Gastroesophageal sphincter (tissue), 3 donors: ENCODE results near the gene COL4A3.

Experiments
- EP300 ChIP-seq: sonication (generic); formaldehyde crosslinking; IDR thresholded peaks from one replicate; pipeline ENCODE4 v1.6.1; 2017; ENCODE audit warnings: antibody characterized with exemption, mild to moderate bottlenecking
- TF ChIP-seq, protein P1 (sequence below), 4 experiments: fragments of 200-600 bp in 2 of 4; fragments of 450-650 bp in 2 of 4; sonication (generic) in 1 of 4; IDR thresholded peaks; one replicate each; pipeline ENCODE4 v1.5.1; 2017 to 2019; ENCODE audit warnings: antibody characterized with exemption in 4 of 4, mild to moderate bottlenecking in 2 of 4, moderate library complexity in 2 of 4

DNA sequence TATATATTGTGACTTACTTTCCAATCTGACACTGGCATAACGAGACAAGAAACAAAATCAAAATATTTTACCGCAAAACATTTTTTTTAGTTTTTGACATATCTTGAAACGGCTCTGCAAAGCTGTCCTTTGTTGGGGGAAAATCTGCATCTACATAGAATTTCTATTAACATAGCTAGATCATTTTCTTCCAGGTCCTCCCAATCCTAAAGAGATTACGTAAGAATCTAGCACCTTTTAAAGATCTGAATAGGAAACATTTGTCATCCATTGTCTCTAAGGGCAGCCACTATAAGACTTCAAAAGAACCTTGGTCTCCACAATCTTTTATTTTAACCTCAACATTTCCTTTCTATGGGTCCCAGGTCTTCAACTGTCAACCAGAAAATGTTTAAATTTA lies 159.4 kb downstream of the COL4A3 start:
- TF ChIP-seq, protein P1, sequence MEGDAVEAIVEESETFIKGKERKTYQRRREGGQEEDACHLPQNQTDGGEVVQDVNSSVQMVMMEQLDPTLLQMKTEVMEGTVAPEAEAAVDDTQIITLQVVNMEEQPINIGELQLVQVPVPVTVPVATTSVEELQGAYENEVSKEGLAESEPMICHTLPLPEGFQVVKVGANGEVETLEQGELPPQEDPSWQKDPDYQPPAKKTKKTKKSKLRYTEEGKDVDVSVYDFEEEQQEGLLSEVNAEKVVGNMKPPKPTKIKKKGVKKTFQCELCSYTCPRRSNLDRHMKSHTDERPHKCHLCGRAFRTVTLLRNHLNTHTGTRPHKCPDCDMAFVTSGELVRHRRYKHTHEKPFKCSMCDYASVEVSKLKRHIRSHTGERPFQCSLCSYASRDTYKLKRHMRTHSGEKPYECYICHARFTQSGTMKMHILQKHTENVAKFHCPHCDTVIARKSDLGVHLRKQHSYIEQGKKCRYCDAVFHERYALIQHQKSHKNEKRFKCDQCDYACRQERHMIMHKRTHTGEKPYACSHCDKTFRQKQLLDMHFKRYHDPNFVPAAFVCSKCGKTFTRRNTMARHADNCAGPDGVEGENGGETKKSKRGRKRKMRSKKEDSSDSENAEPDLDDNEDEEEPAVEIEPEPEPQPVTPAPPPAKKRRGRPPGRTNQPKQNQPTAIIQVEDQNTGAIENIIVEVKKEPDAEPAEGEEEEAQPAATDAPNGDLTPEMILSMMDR (IDR thresholded peaks at IDR 0.05): no peak
- no peak for TF ChIP-seq EP300
